ENCODE measurements around the gene ACER3.

- TF ChIP-seq EZH2 (IDR thresholded peaks at IDR 0.05; ENCODE audit: borderline replicate concordance, insufficient read depth, low read length, poor library complexity, severe bottlenecking) = no peak
- TF ChIP-seq TAF1 (IDR thresholded peaks at IDR 0.05; ENCODE audit: low read depth) = no peak
- TF ChIP-seq CTCF (IDR thresholded peaks at IDR 0.05; ENCODE audit: poor library complexity, severe bottlenecking) = no peak
- TF ChIP-seq RAD21 (conservative IDR thresholded peaks at IDR 0.05) = no peak
- no peak for TF ChIP-seq REST (IDR thresholded peaks at IDR 0.05; ENCODE audit: borderline replicate concordance)
- TF ChIP-seq EP300 (conservative IDR thresholded peaks at IDR 0.05; ENCODE audit: poor library complexity, severe bottlenecking) = no peak
- no peak for TF ChIP-seq MXI1 (conservative IDR thresholded peaks at IDR 0.05; ENCODE audit: poor library complexity, severe bottlenecking)
- TF ChIP-seq POLR2AphosphoS5 (IDR thresholded peaks at IDR 0.05) = no peak
- TF ChIP-seq SMC3 (conservative IDR thresholded peaks at IDR 0.05; ENCODE audit: poor library complexity) = no peak
Measured at GRCh38 chr11:77026743-77027142, 166.0 kb downstream of the ACER3 start.
